ENCODE data around the gene CADM1. TPM values are rescaled to one million over a fixed set of nuclear protein-coding genes. Genes with fewer than 3 reads are reported as not detected.

The CADM1 gene
- total RNA-seq (2011; cell fraction: chromatin; rRNA removed; ENCODE audit: low replicate concordance), result not detected in 2 replicates
- not detected in 2 replicates for total RNA-seq (2011; cell fraction: nucleolus; rRNA removed)
- total RNA-seq (2011; cell fraction: nucleoplasm; rRNA removed), result not detected in 2 replicates
- total RNA-seq (2014; rRNA removed), result not detected in 2 replicates
- total RNA-seq (2014; rRNA removed; fragmentation: Illumina TruSeq; extraction: Trizol), result not detected in 2 replicates
- total RNA-seq (2015; rRNA removed; fragmentation: Illumina TruSeq; extraction: Trizol), result not detected in 2 replicates
- 0.22 and 0.42 TPM in 2 replicates for total RNA-seq (2021)
- not detected in 2 replicates for polyA plus RNA-seq (2011; rRNA removed)
- polyA plus RNA-seq (2011; cell fraction: cytosol; rRNA removed), result not detected in 2 replicates
- not detected in 2 replicates for polyA plus RNA-seq (2011; cell fraction: nucleus; rRNA removed)
- polyA plus RNA-seq (2012), result 0.01 TPM in 1 of 2 replicates, not detected in the other
- not detected in 2 replicates for polyA plus RNA-seq (2014; fragmentation: Illumina TruSeq; extraction: Trizol)
- not detected for polyA plus RNA-seq (2014; fragmentation: Nextera tagmentation; extraction: Ambion mirVana)
- not detected in 2 replicates for polyA plus RNA-seq (2014; rRNA removed)
- not detected in 2 replicates for polyA minus RNA-seq (2011; rRNA and poly(A)+ RNA removed)
- not detected in 2 replicates for polyA minus RNA-seq (2011; cell fraction: cytosol; rRNA and poly(A)+ RNA removed)
- not detected in 2 replicates for polyA minus RNA-seq (2011; cell fraction: nucleus; rRNA and poly(A)+ RNA removed)
- Bru-seq, nascent RNA, result percentile 0 among the genes with signal in this experiment
- BruChase-seq, experiment 1, labeled RNA remaining after a 2-hour chase, result percentile 0 among the genes with signal in this experiment
- BruChase-seq, experiment 2, labeled RNA remaining after a 6-hour chase, result percentile 1 among the genes with signal in this experiment
- long read RNA-seq, experiment 1, result 0 reads
- long read RNA-seq, experiment 2, result 0 reads
- long read RNA-seq, experiment 3, result 0 reads

GRCh38 chr11:115504276-115505158 is at the start of gene CADM1:
Gene CADM1 (minus strand): TSS chr11:115504415.
- Histone ChIP-seq H3K9me3 (replicated peaks; ENCODE audit: control insufficient read depth, insufficient read depth, low read depth, low read length) (no peaks in the 10 kb centered on the region), H3K36me3 (ENCODE audit: control insufficient read depth, insufficient read depth, low read length) (no peaks in the 10 kb centered on the region), H3K4me1 (replicated peaks in 1 of 2; ENCODE audit: control insufficient read depth in 2 of 2, insufficient read depth in 2 of 2, low read length in 2 of 2) (peaks cover 0 to 9% of the 10 kb centered on the region in 2 experiments; a peak in 2 of 5 replicates), H4K20me1 (replicated peaks; ENCODE audit: control insufficient read depth, insufficient read depth, low read length) (no peaks in the 10 kb centered on the region; the same call in 1 of the 2 replicates), H3K9me1 (ENCODE audit: control insufficient read depth, insufficient read depth, low read length) (no peaks in the 10 kb centered on the region), H3K27me3 (ENCODE audit: control insufficient read depth in 2 of 2, insufficient read depth in 2 of 2, low read length in 2 of 2) (peaks cover 0 to 5% of the 10 kb centered on the region in 2 experiments; a peak in 1 of 5 replicates), H3K9ac (ENCODE audit: insufficient read depth in 1 of 2, low read depth in 2 of 2, low read length in 2 of 2) (no peak within 1 kb of the TSS), H3K4me2 (ENCODE audit: insufficient read depth, low read length) (no peak within 1 kb of the TSS), H3K4me3 (no peak within 1 kb of the TSS), H3K27ac (ENCODE audit: extremely low read depth, low read depth, low read length) (no peak within 1 kb of the TSS), H2AFZ (ENCODE audit: low read depth, low read length) (0 out of 2 replicates have a peak within 1 kb of the TSS, but pooled peaks have one; percentile 40), H3K79me2 (ENCODE audit: control insufficient read depth, insufficient read depth, low read length) (no peaks in the 10 kb centered on the region)
- FAIRE-seq (no peak), ATAC-seq (peak; percentile 99), DNase-seq (ENCODE audit: extremely low read depth in 1 of 4, low spot score in 3 of 4) (peak; percentile 17 to 84 (median 76))
- in situ Hi-C loops (cut with MboI), result no loop called here
- BruUV-seq (replicated peaks), result no TSS peak
- ChIA-PET POLR2A (interaction anchor here (1.0 kb wide), 1 partner anchor 17 kb away, joined by 3 read pairs; no protein-coding TSS in a partner anchor), CTCF (ENCODE audit: low intra/inter-chr PET ratio) (no interaction called here)
- intact Hi-C loops (cut with micrococcal nuclease), result no loop called here
- WGBS (ENCODE audit: insufficient coverage, low coverage, missing lambda C conversion rate), result 28% methylated on average over 36 of the region's 76 CpGs
- TF ChIP-seq NRF1 (conservative IDR thresholded peaks at IDR 0.05 in 1 of 2, IDR thresholded peaks at IDR 0.05 in 1 of 2), result peak; percentile 36 to 42; a peak in 3 of 4 replicates
- TF ChIP-seq ZNF740 (CRISPR knock-in tag; IDR thresholded peaks at IDR 0.05), result no peak
- peak in 1 of 2 experiments; percentile 55; a peak in 1 of 4 replicates for TF ChIP-seq ZNF740 (tag; IDR thresholded peaks at IDR 0.05)
- no peak for TF ChIP-seq MBD1 (CRISPR knock-in tag; IDR thresholded peaks at IDR 0.05)
- TF ChIP-seq VEZF1 (CRISPR knock-in tag; IDR thresholded peaks at IDR 0.05), result peak; percentile 51; the same call in 1 of the 2 replicates
- TF ChIP-seq RBM25 (IDR thresholded peaks at IDR 0.05; ENCODE audit: low read depth, low read length, severe bottlenecking), result peak; percentile 7
- TF ChIP-seq CTCFL (IDR thresholded peaks at IDR 0.05; ENCODE audit: borderline replicate concordance, insufficient read depth, low read depth, low read length, poor library complexity, severe bottlenecking), result peak; percentile 66

Measured in K562 (cell line).